Endodermal cell (in vitro differentiated cells): ENCODE results near the gene NATD1. TPM values are rescaled to one million over a fixed set of nuclear protein-coding genes. Genes with fewer than 3 reads are reported as not detected.
A peak's percentile ranks its signal among the peaks of the same experiment; 100 is the strongest.

Experiments
- DNase-seq: peaks from one replicate; pipeline ENCODE4 v3.0.0-alpha.2; 2017
- H3K27ac ChIP-seq: 2 replicates; pipeline ENCODE4 v1.5.1; 2013; ENCODE audit warnings: mild to moderate bottlenecking, low read depth, low read length, moderate library complexity
- H3K27me3 ChIP-seq: 2 replicates; pipeline ENCODE4 v1.6.1; 2013; ENCODE audit warnings: mild to moderate bottlenecking, low read length, moderate library complexity; ENCODE audit not compliant: insufficient read depth, control insufficient read depth, poor library complexity, severe bottlenecking
- H3K36me3 ChIP-seq: 2 replicates; pipeline ENCODE4 v1.7.0; 2013; ENCODE audit warnings: mild to moderate bottlenecking, low read length, moderate library complexity; ENCODE audit not compliant: control insufficient read depth, insufficient read depth
- H3K4me1 ChIP-seq: one replicate; pipeline ENCODE4 v1.7.0; 2013; ENCODE audit warnings: low read length; ENCODE audit not compliant: control insufficient read depth, insufficient read depth
- H3K4me3 ChIP-seq: 2 replicates; pipeline ENCODE4 v1.5.1; 2013; ENCODE audit warnings: mild to moderate bottlenecking, low read length, moderate library complexity
- H3K9ac ChIP-seq: 2 replicates; pipeline ENCODE4 v1.6.1; 2013; ENCODE audit warnings: mild to moderate bottlenecking, low read length, moderate library complexity; ENCODE audit not compliant: poor library complexity, severe bottlenecking; ENCODE audit errors: extremely low read depth
- H3K9me3 ChIP-seq: 2 replicates; pipeline ENCODE4 v1.6.1; 2013; ENCODE audit warnings: mild to moderate bottlenecking, low read length, moderate library complexity; ENCODE audit not compliant: control insufficient read depth
- H3K27ac Mint-ChIP-seq: 2 replicates; pipeline ENCODE4 v1.8.0; 2020; ENCODE audit warnings: mixed read lengths
- H3K27me3 Mint-ChIP-seq: 2 replicates; pipeline ENCODE4 v1.8.0; 2021; ENCODE audit warnings: mild to moderate bottlenecking, mixed read lengths; ENCODE audit not compliant: insufficient read depth
- H3K36me3 Mint-ChIP-seq: 2 replicates; pipeline ENCODE4 v1.8.0; 2020; ENCODE audit warnings: low read depth, mixed read lengths
- H3K4me1 Mint-ChIP-seq: 2 replicates; pipeline ENCODE4 v1.8.0; 2020; ENCODE audit warnings: mixed read lengths
- H3K4me3 Mint-ChIP-seq: 2 replicates; pipeline ENCODE4 v1.8.0; 2020; ENCODE audit warnings: mild to moderate bottlenecking, moderate library complexity, mixed read lengths
- H3K9me3 Mint-ChIP-seq: 2 replicates; pipeline ENCODE4 v1.8.0; 2020; ENCODE audit warnings: mild to moderate bottlenecking, mixed read lengths
- CTCF ChIP-seq: fragments of 200-600 bp; sonication (generic); conservative IDR thresholded peaks from 2 replicates; pipeline ENCODE4 v1.5.0; 2021; ENCODE audit warnings: antibody characterized with exemption, mild to moderate bottlenecking
- WGBS, 2 experiments: methylation state at CpG; one replicate each; pipeline versions ENCODE4 v1.1.5 to v1.1.7; 2013; ENCODE audit warnings: missing lambda C conversion rate in 2 of 2, mixed read lengths in 1 of 2; ENCODE audit not compliant: insufficient coverage in 1 of 2, insufficient read length in 1 of 2; 5-methylcytosine and 5-hydroxymethylcytosine counted together
- total RNA-seq, 2 donors: library from RNA; stranded (reverse); fragmentation: NEBNext Ultra II Directional in 1 of 2; extraction: Animal tissue kit (Norgen Biotek cat#: 25700) in 1 of 2; gene quantifications; 2 replicates in 1 of 2; 3 replicates in 1 of 2; pipeline ENCODE4 v1.2.1, GENCODE V29; 2021

NATD1 gene
- total RNA-seq, 2 donors from 2014 or later: 12.2 to 17.2 TPM

- H3K27me3 Mint-ChIP-seq: no peaks in the 10 kb centered on the region
- H3K4me3 Mint-ChIP-seq: no peak overlapping the region
- no peaks in the 10 kb centered on the region for H3K9me3 ChIP-seq
- H3K36me3 Mint-ChIP-seq: no peaks in the 10 kb centered on the region
- no peaks in the 10 kb centered on the region for H3K27me3 ChIP-seq
- no peaks in the 10 kb centered on the region for H3K9me3 Mint-ChIP-seq
- H3K4me3 ChIP-seq: no peak overlapping the region
- TF ChIP-seq CTCF: no peak
- no peak for DNase-seq
- peaks cover 21% of the 10 kb centered on the region for H3K36me3 ChIP-seq
- H3K4me1 Mint-ChIP-seq: peaks cover 11% of the 10 kb centered on the region
- no peak overlapping the region for H3K9ac ChIP-seq
- no peak overlapping the region for H3K27ac ChIP-seq
- no peak overlapping the region for H3K27ac Mint-ChIP-seq
- H3K4me1 ChIP-seq: peaks cover 5% of the 10 kb centered on the region
- 91 to 92% methylated on average over 21 to 26 of the region's 26 CpGs for WGBS, 2 experiments
These were observed 10.3 kb downstream of the NATD1 start for GRCh38 chr17:21242780-21243515.

- H3K27ac ChIP-seq: no peak overlapping the region
- H3K36me3 ChIP-seq: peaks cover 19% of the 10 kb centered on the region
- TF ChIP-seq CTCF: no peak
- Mint-ChIP-seq H3K36me3 (no peaks in the 10 kb centered on the region), H3K9me3 (no peaks in the 10 kb centered on the region), H3K27me3 (no peaks in the 10 kb centered on the region), H3K27ac (no peak overlapping the region), H3K4me3 (no peak overlapping the region), H3K4me1 (peaks cover 11% of the 10 kb centered on the region)
- H3K27me3 ChIP-seq: no peaks in the 10 kb centered on the region
- WGBS, 2 experiments: 88 to 92% methylated on average over 10 to 11 of the region's 11 CpGs
- H3K9me3 ChIP-seq: no peaks in the 10 kb centered on the region
- peak; percentile 61 for DNase-seq
- no peak overlapping the region for H3K9ac ChIP-seq
- H3K4me3 ChIP-seq: no peak overlapping the region
- peaks cover 5% of the 10 kb centered on the region for H3K4me1 ChIP-seq
These were observed 11.0 kb downstream of the NATD1 start for GRCh38 chr17:21242026-21242697.

- Mint-ChIP-seq H3K4me3 (no peak overlapping the region), H3K27me3 (no peaks in the 10 kb centered on the region), H3K27ac (no peak overlapping the region), H3K36me3 (no peaks in the 10 kb centered on the region), H3K4me1 (peaks cover 11% of the 10 kb centered on the region), H3K9me3 (no peaks in the 10 kb centered on the region)
- no peak for TF ChIP-seq CTCF
- 88% methylated on average over 9 to 11 of the region's 11 CpGs for WGBS, 2 experiments
- Histone ChIP-seq H3K9me3 (no peaks in the 10 kb centered on the region), H3K4me1 (peaks cover 5% of the 10 kb centered on the region), H3K27ac (no peak overlapping the region), H3K4me3 (no peak overlapping the region), H3K27me3 (no peaks in the 10 kb centered on the region), H3K36me3 (peaks cover 13% of the 10 kb centered on the region), H3K9ac (no peak overlapping the region)
- no peak for DNase-seq
These were observed 11.6 kb downstream of the NATD1 start for GRCh38 chr17:21241564-21241963.
